OCI-LY3 (cell line): ENCODE measurements around the gene SAMD13.

Source experiments
- EZH2phosphoT487 ChIP-seq: fragments of 200-600 bp; shearing (Covaris generic); IDR thresholded peaks from 2 replicates; pipeline ENCODE4 v1.6.1; 2018; ENCODE audit warnings: antibody characterized with exemption, mixed run types, low read depth
- TF ChIP-seq, protein P1 (sequence below): fragments of 200-600, 300-600 bp; sonication (generic); IDR thresholded peaks from 2 replicates; pipeline ENCODE4 v1.5.1; 2014; ENCODE audit warnings: antibody characterized with exemption, low read length, low read depth

DNA sequence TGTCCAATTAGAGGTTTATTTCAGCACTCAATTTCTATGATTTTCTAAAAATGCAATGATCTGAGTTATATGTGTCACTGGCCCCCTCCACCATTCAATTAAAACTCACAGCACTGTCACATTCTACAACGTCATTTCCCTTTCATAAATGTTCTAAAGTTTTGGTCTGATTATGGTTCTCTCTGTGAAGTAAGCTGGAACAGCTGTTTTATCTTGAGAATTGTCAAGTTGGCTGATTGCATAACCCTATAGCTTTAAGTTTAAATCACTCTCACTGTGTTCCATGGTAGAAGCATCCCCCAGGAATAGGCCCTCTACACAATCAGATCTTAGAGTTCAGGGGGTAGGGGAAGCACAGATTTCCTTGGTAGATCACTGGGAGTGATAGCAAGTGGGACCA lies 55.4 kb downstream of the SAMD13 start:
- TF ChIP-seq, protein P1, sequence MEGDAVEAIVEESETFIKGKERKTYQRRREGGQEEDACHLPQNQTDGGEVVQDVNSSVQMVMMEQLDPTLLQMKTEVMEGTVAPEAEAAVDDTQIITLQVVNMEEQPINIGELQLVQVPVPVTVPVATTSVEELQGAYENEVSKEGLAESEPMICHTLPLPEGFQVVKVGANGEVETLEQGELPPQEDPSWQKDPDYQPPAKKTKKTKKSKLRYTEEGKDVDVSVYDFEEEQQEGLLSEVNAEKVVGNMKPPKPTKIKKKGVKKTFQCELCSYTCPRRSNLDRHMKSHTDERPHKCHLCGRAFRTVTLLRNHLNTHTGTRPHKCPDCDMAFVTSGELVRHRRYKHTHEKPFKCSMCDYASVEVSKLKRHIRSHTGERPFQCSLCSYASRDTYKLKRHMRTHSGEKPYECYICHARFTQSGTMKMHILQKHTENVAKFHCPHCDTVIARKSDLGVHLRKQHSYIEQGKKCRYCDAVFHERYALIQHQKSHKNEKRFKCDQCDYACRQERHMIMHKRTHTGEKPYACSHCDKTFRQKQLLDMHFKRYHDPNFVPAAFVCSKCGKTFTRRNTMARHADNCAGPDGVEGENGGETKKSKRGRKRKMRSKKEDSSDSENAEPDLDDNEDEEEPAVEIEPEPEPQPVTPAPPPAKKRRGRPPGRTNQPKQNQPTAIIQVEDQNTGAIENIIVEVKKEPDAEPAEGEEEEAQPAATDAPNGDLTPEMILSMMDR, result no peak
- no peak for TF ChIP-seq EZH2phosphoT487
